Measurements from ENCODE around the gene PCBD2. TPM values are rescaled to one million over a fixed set of nuclear protein-coding genes. Genes with fewer than 3 reads are reported as not detected.

The PCBD2 gene
- total RNA-seq, 2 donors from 2014 or later: 7.8 to 11.2 TPM

- Mint-ChIP-seq H3K9me3 (no peaks in the 10 kb centered on the region), H3K36me3 (ENCODE audit: low read depth) (peaks cover 47% of the 10 kb centered on the region), H3K27me3 (no peaks in the 10 kb centered on the region), H3K4me1 (peaks cover 25% of the 10 kb centered on the region), H3K4me3 (no peak overlapping the region), H3K27ac (peak overlapping the region; percentile 93)
- no peak for ATAC-seq (replicated peaks)
Observed at GRCh38 chr5:134920848-134921575, 16.1 kb downstream of the PCBD2 start.

GRCh38 chr5:134932508-134932907, 27.6 kb downstream of the PCBD2 start:
- Mint-ChIP-seq H3K4me3 (no peak overlapping the region), H3K36me3 (ENCODE audit: low read depth) (peaks cover 46% of the 10 kb centered on the region), H3K27me3 (no peaks in the 10 kb centered on the region), H3K27ac (no peak overlapping the region), H3K9me3 (no peaks in the 10 kb centered on the region), H3K4me1 (no peaks in the 10 kb centered on the region)
- ATAC-seq (replicated peaks): no peak

- Mint-ChIP-seq H3K36me3 (ENCODE audit: low read depth) (peaks cover 53% of the 10 kb centered on the region), H3K27me3 (no peaks in the 10 kb centered on the region), H3K4me1 (no peaks in the 10 kb centered on the region), H3K27ac (peak overlapping the region; percentile 22), H3K9me3 (no peaks in the 10 kb centered on the region), H3K4me3 (no peak overlapping the region)
- no peak for ATAC-seq (replicated peaks)
Observed at GRCh38 chr5:134934202-134934601, 29.3 kb downstream of the PCBD2 start.

GRCh38 chr5:134935711-134936602, 31.0 kb downstream of the PCBD2 start:
- H3K27ac Mint-ChIP-seq: no peak overlapping the region
- no peaks in the 10 kb centered on the region for H3K9me3 Mint-ChIP-seq
- no peak for ATAC-seq (replicated peaks)
- H3K36me3 Mint-ChIP-seq (ENCODE audit: low read depth): peaks cover 57% of the 10 kb centered on the region
- H3K4me3 Mint-ChIP-seq: no peak overlapping the region
- no peaks in the 10 kb centered on the region for H3K27me3 Mint-ChIP-seq
- no peaks in the 10 kb centered on the region for H3K4me1 Mint-ChIP-seq

GRCh38 chr5:134937526-134937925, 32.6 kb downstream of the PCBD2 start:
- ATAC-seq (replicated peaks): no peak
- no peaks in the 10 kb centered on the region for H3K27me3 Mint-ChIP-seq

GRCh38 chr5:134938030-134938429, 33.1 kb downstream of the PCBD2 start:
- no peak overlapping the region for H3K27ac Mint-ChIP-seq

More at GRCh38 chr5:134937526-134937925, 32.6 kb downstream of the PCBD2 start:
- no peak overlapping the region for H3K4me3 Mint-ChIP-seq
- no peak overlapping the region for H3K27ac Mint-ChIP-seq
- H3K9me3 Mint-ChIP-seq: no peaks in the 10 kb centered on the region
- peaks cover 50% of the 10 kb centered on the region for H3K36me3 Mint-ChIP-seq (ENCODE audit: low read depth)
- no peaks in the 10 kb centered on the region for H3K4me1 Mint-ChIP-seq

GRCh38 chr5:134939500-134939899, 34.6 kb downstream of the PCBD2 start:
- no peaks in the 10 kb centered on the region for H3K9me3 Mint-ChIP-seq
- H3K4me1 Mint-ChIP-seq: no peaks in the 10 kb centered on the region
- no peak overlapping the region for H3K27ac Mint-ChIP-seq
- no peak overlapping the region for H3K4me3 Mint-ChIP-seq
- no peak for ATAC-seq (replicated peaks)
- H3K27me3 Mint-ChIP-seq: no peaks in the 10 kb centered on the region
- H3K36me3 Mint-ChIP-seq (ENCODE audit: low read depth): peaks cover 36% of the 10 kb centered on the region

More at GRCh38 chr5:134938030-134938429, 33.1 kb downstream of the PCBD2 start:
- Mint-ChIP-seq H3K4me3 (no peak overlapping the region), H3K27me3 (no peaks in the 10 kb centered on the region), H3K4me1 (no peaks in the 10 kb centered on the region), H3K9me3 (no peaks in the 10 kb centered on the region), H3K36me3 (ENCODE audit: low read depth) (peaks cover 45% of the 10 kb centered on the region)
- ATAC-seq (replicated peaks): no peak

GRCh38 chr5:134943547-134943946, 38.6 kb downstream of the PCBD2 start:
- ATAC-seq (replicated peaks): no peak
- no peaks in the 10 kb centered on the region for H3K9me3 Mint-ChIP-seq
- no peaks in the 10 kb centered on the region for H3K4me1 Mint-ChIP-seq
- peaks cover 20% of the 10 kb centered on the region for H3K36me3 Mint-ChIP-seq (ENCODE audit: low read depth)
- H3K27ac Mint-ChIP-seq: no peak overlapping the region
- no peak overlapping the region for H3K4me3 Mint-ChIP-seq
- H3K27me3 Mint-ChIP-seq: no peaks in the 10 kb centered on the region

GRCh38 chr5:134944630-134945029, 39.7 kb downstream of the PCBD2 start:
- Mint-ChIP-seq H3K27me3 (no peaks in the 10 kb centered on the region), H3K27ac (no peak overlapping the region), H3K9me3 (no peaks in the 10 kb centered on the region), H3K4me1 (no peaks in the 10 kb centered on the region), H3K36me3 (ENCODE audit: low read depth) (peaks cover 16% of the 10 kb centered on the region), H3K4me3 (no peak overlapping the region)
- no peak for ATAC-seq (replicated peaks)

GRCh38 chr5:134945041-134945440, 40.1 kb downstream of the PCBD2 start:
- no peak for ATAC-seq (replicated peaks)
- no peaks in the 10 kb centered on the region for H3K9me3 Mint-ChIP-seq
- H3K36me3 Mint-ChIP-seq (ENCODE audit: low read depth): peaks cover 12% of the 10 kb centered on the region
- no peak overlapping the region for H3K27ac Mint-ChIP-seq
- H3K4me1 Mint-ChIP-seq: no peaks in the 10 kb centered on the region
- H3K27me3 Mint-ChIP-seq: no peaks in the 10 kb centered on the region
- H3K4me3 Mint-ChIP-seq: no peak overlapping the region

GRCh38 chr5:134948911-134949310, 44.0 kb downstream of the PCBD2 start:
- H3K9me3 Mint-ChIP-seq: no peaks in the 10 kb centered on the region
- H3K27ac Mint-ChIP-seq: no peak overlapping the region
- no peaks in the 10 kb centered on the region for H3K36me3 Mint-ChIP-seq (ENCODE audit: low read depth)
- H3K27me3 Mint-ChIP-seq: no peaks in the 10 kb centered on the region
- H3K4me3 Mint-ChIP-seq: no peak overlapping the region
- no peaks in the 10 kb centered on the region for H3K4me1 Mint-ChIP-seq
- ATAC-seq (replicated peaks): no peak

GRCh38 chr5:134949316-134949715, 44.4 kb downstream of the PCBD2 start:
- Mint-ChIP-seq H3K36me3 (ENCODE audit: low read depth) (no peaks in the 10 kb centered on the region), H3K27ac (no peak overlapping the region), H3K9me3 (no peaks in the 10 kb centered on the region), H3K4me1 (no peaks in the 10 kb centered on the region), H3K27me3 (no peaks in the 10 kb centered on the region), H3K4me3 (no peak overlapping the region)
- no peak for ATAC-seq (replicated peaks)

- Mint-ChIP-seq H3K36me3 (ENCODE audit: low read depth) (peaks cover 23% of the 10 kb centered on the region), H3K27me3 (no peaks in the 10 kb centered on the region), H3K4me1 (no peaks in the 10 kb centered on the region), H3K4me3 (no peak overlapping the region), H3K27ac (no peak overlapping the region), H3K9me3 (no peaks in the 10 kb centered on the region)
- no peak for ATAC-seq (replicated peaks)
Observed at GRCh38 chr5:134957920-134958608, 53.1 kb downstream of the PCBD2 start.

- no peak overlapping the region for H3K4me3 Mint-ChIP-seq
- no peaks in the 10 kb centered on the region for H3K27me3 Mint-ChIP-seq
- no peaks in the 10 kb centered on the region for H3K9me3 Mint-ChIP-seq
- H3K4me1 Mint-ChIP-seq: no peaks in the 10 kb centered on the region
- H3K36me3 Mint-ChIP-seq (ENCODE audit: low read depth): peaks cover 23% of the 10 kb centered on the region
- no peak for ATAC-seq (replicated peaks)
- H3K27ac Mint-ChIP-seq: no peak overlapping the region
Observed at GRCh38 chr5:134958755-134959154, 53.8 kb downstream of the PCBD2 start.
